ENCODE results near the gene ATP6V0C. TPM values are rescaled to one million over a fixed set of nuclear protein-coding genes. Genes with fewer than 3 reads are reported as not detected.

Gene ATP6V0C
- total and polyA plus RNA-seq, 2 of the 13 experiments (the other 11 are each of a cell fraction or from before 2014, with no cell fraction given) = 10.4 to 20.1 TPM

DNA sequence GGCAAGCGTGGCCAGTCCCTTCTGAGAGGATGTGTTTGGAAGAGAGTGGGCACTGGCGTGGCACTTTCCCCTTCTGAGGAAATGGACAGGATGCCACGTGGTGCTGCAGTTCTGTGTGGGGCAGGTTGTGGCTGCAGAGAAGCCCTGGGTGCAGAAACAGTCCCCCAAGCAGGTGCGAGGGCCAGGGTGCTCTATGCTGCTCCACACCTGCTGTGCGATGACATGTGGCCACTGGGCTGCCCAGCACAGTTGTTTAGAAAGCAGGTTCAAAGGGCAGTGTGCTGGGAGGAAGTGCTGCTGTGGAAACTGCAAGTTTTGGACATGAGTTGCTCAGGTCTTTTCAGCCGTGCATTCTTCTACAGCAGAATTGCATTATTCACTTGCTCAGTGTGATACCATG is 27.7 kb downstream of the ATP6V0C start (continued):
- TF ChIP-seq MXI1 (IDR thresholded peaks at IDR 0.05; ENCODE audit: borderline replicate concordance, low read depth, low read length) (peak; percentile 90; the same call in 1 of the 3 replicates), NR2C2 (CRISPR knock-in tag; IDR thresholded peaks at IDR 0.05; ENCODE audit: borderline replicate concordance) (peak; percentile 84), ZNF644 (CRISPR knock-in tag; IDR thresholded peaks at IDR 0.05; ENCODE audit: low read depth) (peak; percentile 68; the same call in 1 of the 2 replicates), GATAD1 (CRISPR knock-in tag; IDR thresholded peaks at IDR 0.05) (0 out of 2 replicates have a peak, but pooled peaks have one; percentile 18), ZNF549 (CRISPR knock-in tag; IDR thresholded peaks at IDR 0.05) (0 out of 2 replicates have a peak, but pooled peaks have one; percentile 65), MED1 (CRISPR knock-in tag; IDR thresholded peaks at IDR 0.05) (peak; percentile 78), NFKB2 (CRISPR knock-in tag; IDR thresholded peaks at IDR 0.05; ENCODE audit: borderline replicate concordance) (peak; percentile 58; the same call in 1 of the 2 replicates), PPARG (CRISPR knock-in tag; conservative IDR thresholded peaks at IDR 0.05) (0 out of 2 replicates have a peak, but pooled peaks have one; percentile 30), MIER3 (CRISPR knock-in tag; IDR thresholded peaks at IDR 0.05; ENCODE audit: borderline replicate concordance) (0 out of 2 replicates have a peak, but pooled peaks have one; percentile 31)
- TF ChIP-seq, protein P1, sequence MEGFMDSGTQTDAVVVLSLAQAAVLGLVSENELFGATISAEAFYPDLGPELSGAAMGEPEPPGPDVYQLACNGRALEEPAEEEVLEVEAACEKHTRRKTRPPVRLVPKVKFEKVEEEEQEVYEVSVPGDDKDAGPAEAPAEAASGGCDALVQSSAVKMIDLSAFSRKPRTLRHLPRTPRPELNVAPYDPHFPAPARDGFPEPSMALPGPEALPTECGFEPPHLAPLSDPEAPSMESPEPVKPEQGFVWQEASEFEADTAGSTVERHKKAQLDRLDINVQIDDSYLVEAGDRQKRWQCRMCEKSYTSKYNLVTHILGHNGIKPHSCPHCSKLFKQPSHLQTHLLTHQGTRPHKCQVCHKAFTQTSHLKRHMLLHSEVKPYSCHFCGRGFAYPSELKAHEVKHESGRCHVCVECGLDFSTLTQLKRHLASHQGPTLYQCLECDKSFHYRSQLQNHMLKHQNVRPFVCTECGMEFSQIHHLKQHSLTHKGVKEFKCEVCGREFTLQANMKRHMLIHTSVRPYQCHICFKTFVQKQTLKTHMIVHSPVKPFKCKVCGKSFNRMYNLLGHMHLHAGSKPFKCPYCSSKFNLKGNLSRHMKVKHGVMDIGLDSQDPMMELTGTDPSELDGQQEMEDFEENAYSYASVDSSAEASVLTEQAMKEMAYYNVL (CRISPR knock-in tag; IDR thresholded peaks at IDR 0.05; ENCODE audit: borderline replicate concordance) = peak; percentile 23; the same call in 1 of the 2 replicates
- TF ChIP-seq, protein P2, sequence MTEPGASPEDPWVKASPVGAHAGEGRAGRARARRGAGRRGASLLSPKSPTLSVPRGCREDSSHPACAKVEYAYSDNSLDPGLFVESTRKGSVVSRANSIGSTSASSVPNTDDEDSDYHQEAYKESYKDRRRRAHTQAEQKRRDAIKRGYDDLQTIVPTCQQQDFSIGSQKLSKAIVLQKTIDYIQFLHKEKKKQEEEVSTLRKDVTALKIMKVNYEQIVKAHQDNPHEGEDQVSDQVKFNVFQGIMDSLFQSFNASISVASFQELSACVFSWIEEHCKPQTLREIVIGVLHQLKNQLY (CRISPR knock-in tag; IDR thresholded peaks at IDR 0.05) = peak; percentile 79; the same call in 1 of the 2 replicates
- TF ChIP-seq, protein P3, sequence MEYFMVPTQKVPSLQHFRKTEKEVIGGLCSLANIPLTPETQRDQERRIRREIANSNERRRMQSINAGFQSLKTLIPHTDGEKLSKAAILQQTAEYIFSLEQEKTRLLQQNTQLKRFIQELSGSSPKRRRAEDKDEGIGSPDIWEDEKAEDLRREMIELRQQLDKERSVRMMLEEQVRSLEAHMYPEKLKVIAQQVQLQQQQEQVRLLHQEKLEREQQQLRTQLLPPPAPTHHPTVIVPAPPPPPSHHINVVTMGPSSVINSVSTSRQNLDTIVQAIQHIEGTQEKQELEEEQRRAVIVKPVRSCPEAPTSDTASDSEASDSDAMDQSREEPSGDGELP (IDR thresholded peaks at IDR 0.05; ENCODE audit: borderline replicate concordance, low read depth) = peak; percentile 64; the same call in 1 of the 2 replicates
- TF ChIP-seq, protein P4, sequence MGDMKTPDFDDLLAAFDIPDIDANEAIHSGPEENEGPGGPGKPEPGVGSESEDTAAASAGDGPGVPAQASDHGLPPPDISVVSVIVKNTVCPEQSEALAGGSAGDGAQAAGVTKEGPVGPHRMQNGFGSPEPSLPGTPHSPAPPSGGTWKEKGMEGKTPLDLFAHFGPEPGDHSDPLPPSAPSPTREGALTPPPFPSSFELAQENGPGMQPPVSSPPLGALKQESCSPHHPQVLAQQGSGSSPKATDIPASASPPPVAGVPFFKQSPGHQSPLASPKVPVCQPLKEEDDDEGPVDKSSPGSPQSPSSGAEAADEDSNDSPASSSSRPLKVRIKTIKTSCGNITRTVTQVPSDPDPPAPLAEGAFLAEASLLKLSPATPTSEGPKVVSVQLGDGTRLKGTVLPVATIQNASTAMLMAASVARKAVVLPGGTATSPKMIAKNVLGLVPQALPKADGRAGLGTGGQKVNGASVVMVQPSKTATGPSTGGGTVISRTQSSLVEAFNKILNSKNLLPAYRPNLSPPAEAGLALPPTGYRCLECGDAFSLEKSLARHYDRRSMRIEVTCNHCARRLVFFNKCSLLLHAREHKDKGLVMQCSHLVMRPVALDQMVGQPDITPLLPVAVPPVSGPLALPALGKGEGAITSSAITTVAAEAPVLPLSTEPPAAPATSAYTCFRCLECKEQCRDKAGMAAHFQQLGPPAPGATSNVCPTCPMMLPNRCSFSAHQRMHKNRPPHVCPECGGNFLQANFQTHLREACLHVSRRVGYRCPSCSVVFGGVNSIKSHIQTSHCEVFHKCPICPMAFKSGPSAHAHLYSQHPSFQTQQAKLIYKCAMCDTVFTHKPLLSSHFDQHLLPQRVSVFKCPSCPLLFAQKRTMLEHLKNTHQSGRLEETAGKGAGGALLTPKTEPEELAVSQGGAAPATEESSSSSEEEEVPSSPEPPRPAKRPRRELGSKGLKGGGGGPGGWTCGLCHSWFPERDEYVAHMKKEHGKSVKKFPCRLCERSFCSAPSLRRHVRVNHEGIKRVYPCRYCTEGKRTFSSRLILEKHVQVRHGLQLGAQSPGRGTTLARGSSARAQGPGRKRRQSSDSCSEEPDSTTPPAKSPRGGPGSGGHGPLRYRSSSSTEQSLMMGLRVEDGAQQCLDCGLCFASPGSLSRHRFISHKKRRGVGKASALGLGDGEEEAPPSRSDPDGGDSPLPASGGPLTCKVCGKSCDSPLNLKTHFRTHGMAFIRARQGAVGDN (CRISPR knock-in tag; IDR thresholded peaks at IDR 0.05) = peak; percentile 97
- TF ChIP-seq, protein P5, sequence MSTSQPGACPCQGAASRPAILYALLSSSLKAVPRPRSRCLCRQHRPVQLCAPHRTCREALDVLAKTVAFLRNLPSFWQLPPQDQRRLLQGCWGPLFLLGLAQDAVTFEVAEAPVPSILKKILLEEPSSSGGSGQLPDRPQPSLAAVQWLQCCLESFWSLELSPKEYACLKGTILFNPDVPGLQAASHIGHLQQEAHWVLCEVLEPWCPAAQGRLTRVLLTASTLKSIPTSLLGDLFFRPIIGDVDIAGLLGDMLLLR (CRISPR knock-in tag; IDR thresholded peaks at IDR 0.05) = peak; percentile 57; the same call in 1 of the 2 replicates
- TF ChIP-seq, protein P6, sequence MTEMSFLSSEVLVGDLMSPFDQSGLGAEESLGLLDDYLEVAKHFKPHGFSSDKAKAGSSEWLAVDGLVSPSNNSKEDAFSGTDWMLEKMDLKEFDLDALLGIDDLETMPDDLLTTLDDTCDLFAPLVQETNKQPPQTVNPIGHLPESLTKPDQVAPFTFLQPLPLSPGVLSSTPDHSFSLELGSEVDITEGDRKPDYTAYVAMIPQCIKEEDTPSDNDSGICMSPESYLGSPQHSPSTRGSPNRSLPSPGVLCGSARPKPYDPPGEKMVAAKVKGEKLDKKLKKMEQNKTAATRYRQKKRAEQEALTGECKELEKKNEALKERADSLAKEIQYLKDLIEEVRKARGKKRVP (CRISPR knock-in tag; IDR thresholded peaks at IDR 0.05) = peak in 1 of 2 experiments; percentile 57; a peak in 1 of 4 replicates
- TF ChIP-seq, protein P7, sequence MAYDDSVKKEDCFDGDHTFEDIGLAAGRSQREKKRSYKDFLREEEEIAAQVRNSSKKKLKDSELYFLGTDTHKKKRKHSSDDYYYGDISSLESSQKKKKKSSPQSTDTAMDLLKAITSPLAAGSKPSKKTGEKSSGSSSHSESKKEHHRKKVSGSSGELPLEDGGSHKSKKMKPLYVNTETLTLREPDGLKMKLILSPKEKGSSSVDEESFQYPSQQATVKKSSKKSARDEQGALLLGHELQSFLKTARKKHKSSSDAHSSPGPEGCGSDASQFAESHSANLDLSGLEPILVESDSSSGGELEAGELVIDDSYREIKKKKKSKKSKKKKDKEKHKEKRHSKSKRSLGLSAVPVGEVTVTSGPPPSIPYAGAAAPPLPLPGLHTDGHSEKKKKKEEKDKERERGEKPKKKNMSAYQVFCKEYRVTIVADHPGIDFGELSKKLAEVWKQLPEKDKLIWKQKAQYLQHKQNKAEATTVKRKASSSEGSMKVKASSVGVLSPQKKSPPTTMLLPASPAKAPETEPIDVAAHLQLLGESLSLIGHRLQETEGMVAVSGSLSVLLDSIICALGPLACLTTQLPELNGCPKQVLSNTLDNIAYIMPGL (CRISPR knock-in tag; IDR thresholded peaks at IDR 0.05; ENCODE audit: borderline replicate concordance in 1 of 2, low read depth in 1 of 2) = 0 out of 4 replicates have a peak, but pooled peaks of 1 of the 2 experiments have one; percentile 39
